ENCODE data around the gene HOXA5. TPM values are rescaled to one million over a fixed set of nuclear protein-coding genes. Genes with fewer than 3 reads are reported as not detected.

The HOXA5 gene
- total and polyA plus RNA-seq, 5 experiments from 2014 or later: not detected

- POLR2A ChIA-PET: interaction anchor here (1.4 to 2.8 kb wide), 4 partner anchors 9 to 14 kb away, joined by 5 to 18 read pairs (median 10); partner anchors contain the start of gene HOXA11
These were observed 30.7 kb upstream of the HOXA5 start, which contains the start of gene HOXA10 for GRCh38 chr7:27173956-27174873. Gene HOXA10 (minus strand): TSS chr7:27174320. CDS start chr7:27174306, 14 bp downstream.

GRCh38 chr7:27173511-27173955 is 30.1 kb upstream of the HOXA5 start:
- ATAC-seq: peak; percentile 71 to 75

More at GRCh38 chr7:27173956-27174873, 30.7 kb upstream of the HOXA5 start, which contains the start of gene HOXA10:
- DNase-seq (peak in 1 of 10 donors; percentile 15), ATAC-seq (no peak)
- H3K36me3 Mint-ChIP-seq: peaks cover under 1 to 7% (median 3%) of the 10 kb centered on the region in 3 donors
- H3K4me3 Mint-ChIP-seq: peak within 1 kb of the TSS; percentile 57 to 77 (median 67)
- peak within 1 kb of the TSS in 1 of 10 donors; percentile 44 for H3K27ac Mint-ChIP-seq
- H3K4me1 Mint-ChIP-seq: peaks cover 10 to 27% (median 24%) of the 10 kb centered on the region in 4 donors
- peaks cover 39 to 83% (median 61%) of the 10 kb centered on the region in 5 donors for H3K27me3 Mint-ChIP-seq
- H3K9me3 Mint-ChIP-seq: peaks cover 0 to 4% (median 0%) of the 10 kb centered on the region in 9 donors

GRCh38 chr7:27172823-27173510 is 29.5 kb upstream of the HOXA5 start:
- Mint-ChIP-seq H3K36me3 (peaks cover 0 to 7% (median 4%) of the 10 kb centered on the region in 3 donors), H3K4me1 (peaks cover 17 to 36% (median 30%) of the 10 kb centered on the region in 4 donors), H3K27ac (peak overlapping the region in 1 of 10 donors; percentile 80), H3K9me3 (peaks cover 0 to 5% (median 0%) of the 10 kb centered on the region in 9 donors), H3K27me3 (peaks cover 39 to 83% (median 63%) of the 10 kb centered on the region in 5 donors), H3K4me3 (peak overlapping the region; percentile 15 to 78 (median 56))
- DNase-seq (peak in 2 of 10 donors; percentile 16 to 59), ATAC-seq (peak; percentile 34 to 37)
- POLR2A ChIA-PET: interaction anchor here (1.4 to 2.8 kb wide), 5 partner anchors 10 to 20 kb away, joined by 4 to 18 read pairs (median 9); partner anchors contain the start of gene HOXA11

More at GRCh38 chr7:27173511-27173955, 30.1 kb upstream of the HOXA5 start:
- Mint-ChIP-seq H3K27me3 (peaks cover 37 to 83% (median 64%) of the 10 kb centered on the region in 5 donors), H3K4me3 (peak overlapping the region in 2 of 10 donors; percentile 14 to 61), H3K9me3 (peaks cover 0 to 5% (median 0%) of the 10 kb centered on the region in 9 donors), H3K27ac (no peak overlapping the region), H3K36me3 (peaks cover 0 to 7% (median 4%) of the 10 kb centered on the region in 3 donors), H3K4me1 (peaks cover 14 to 33% (median 26%) of the 10 kb centered on the region in 4 donors)
- peak in 3 of 10 donors; percentile 38 to 64 (median 49) for DNase-seq
- POLR2A ChIA-PET: interaction anchor here (1.4 to 2.8 kb wide), 5 partner anchors 9 to 19 kb away, joined by 4 to 18 read pairs (median 9); partner anchors contain the start of gene HOXA11

- Mint-ChIP-seq H3K9me3 (peaks cover 0 to 5% (median 0%) of the 10 kb centered on the region in 9 donors), H3K4me3 (peak overlapping the region; percentile 33 to 78 (median 70)), H3K4me1 (peaks cover 17 to 43% (median 33%) of the 10 kb centered on the region in 4 donors), H3K27me3 (peaks cover 38 to 83% (median 63%) of the 10 kb centered on the region in 5 donors), H3K27ac (peak overlapping the region in 4 of 10 donors; percentile 5 to 80 (median 68)), H3K36me3 (peaks cover 0 to 7% (median 4%) of the 10 kb centered on the region in 3 donors)
- ATAC-seq (no peak), DNase-seq (peak in 2 of 10 donors; percentile 19 to 64)
- POLR2A ChIA-PET: interaction anchor here (1.2 to 2.8 kb wide), 3 partner anchors 12 to 20 kb away, joined by 3 to 18 read pairs (median 4); partner anchors contain the start of gene HOXA11
These were observed 28.9 kb upstream of the HOXA5 start for GRCh38 chr7:27172315-27172774.

GRCh38 chr7:27171637-27172314 is 28.3 kb upstream of the HOXA5 start:
- Mint-ChIP-seq H3K4me3 (peak overlapping the region; percentile 55 to 78 (median 70)), H3K27me3 (peaks cover 38 to 83% (median 67%) of the 10 kb centered on the region in 5 donors), H3K9me3 (peaks cover 0 to 5% (median 0%) of the 10 kb centered on the region in 9 donors), H3K4me1 (peaks cover 19 to 48% (median 36%) of the 10 kb centered on the region in 4 donors), H3K36me3 (peaks cover 0 to 7% (median 4%) of the 10 kb centered on the region in 3 donors), H3K27ac (peak overlapping the region in 4 of 10 donors; percentile 5 to 89 (median 41))
- ATAC-seq (no peak), DNase-seq (peak in 2 of 10 donors; percentile 17 to 57)
- POLR2A ChIA-PET: interaction anchor here (1.2 to 2.8 kb wide), 3 partner anchors 13 to 21 kb away, joined by 3 to 18 read pairs (median 4); partner anchors contain the start of gene HOXA11

- H3K9me3 Mint-ChIP-seq: peaks cover 0 to 5% (median 0%) of the 10 kb centered on the region in 9 donors
- peaks cover 0 to 7% (median 4%) of the 10 kb centered on the region in 3 donors for H3K36me3 Mint-ChIP-seq
- H3K4me1 Mint-ChIP-seq: peaks cover 19 to 53% (median 39%) of the 10 kb centered on the region in 4 donors
- peak overlapping the region in 6 of 10 donors; percentile 8 to 75 (median 34) for H3K4me3 Mint-ChIP-seq
- H3K27me3 Mint-ChIP-seq: peaks cover 34 to 83% (median 62%) of the 10 kb centered on the region in 5 donors
- ATAC-seq (no peak), DNase-seq (peak in 1 of 10 donors; percentile 9)
- peak overlapping the region in 1 of 10 donors; percentile 21 for H3K27ac Mint-ChIP-seq
- POLR2A ChIA-PET: interaction anchor here (1.2 to 2.8 kb wide), 2 partner anchors 13 to 16 kb away, joined by 3 to 18 read pairs; partner anchors contain the start of gene HOXA11
These were observed 27.8 kb upstream of the HOXA5 start for GRCh38 chr7:27171325-27171636.

GRCh38 chr7:27170426-27171324 is 27.2 kb upstream of the HOXA5 start:
- Mint-ChIP-seq H3K4me3 (peak overlapping the region in 4 of 10 donors; percentile 29 to 52 (median 40)), H3K9me3 (peaks cover 0 to 6% (median 0%) of the 10 kb centered on the region in 9 donors), H3K27ac (peak overlapping the region in 2 of 10 donors; percentile 16 to 40), H3K27me3 (peaks cover 37 to 83% (median 59%) of the 10 kb centered on the region in 5 donors), H3K4me1 (peaks cover 19 to 59% (median 43%) of the 10 kb centered on the region in 4 donors), H3K36me3 (peaks cover 0 to 7% (median 4%) of the 10 kb centered on the region in 3 donors)
- POLR2A ChIA-PET: interaction anchor here (0.6 kb wide), 1 partner anchor 22 kb away, joined by 3 read pairs; no protein-coding TSS in a partner anchor
- ATAC-seq (no peak), DNase-seq (no peak)

- POLR2A ChIA-PET: no interaction called here
- H3K36me3 Mint-ChIP-seq: peaks cover 0 to 7% (median 4%) of the 10 kb centered on the region in 3 donors
- peak overlapping the region in 3 of 10 donors; percentile 40 to 71 (median 53) for H3K27ac Mint-ChIP-seq
- H3K27me3 Mint-ChIP-seq: peaks cover 33 to 82% (median 56%) of the 10 kb centered on the region in 5 donors
- ATAC-seq (peak; percentile 2 to 15), DNase-seq (peak in 1 of 10 donors; percentile 24)
- peaks cover 0 to 8% (median 0%) of the 10 kb centered on the region in 9 donors for H3K9me3 Mint-ChIP-seq
- H3K4me1 Mint-ChIP-seq: peaks cover 20 to 60% (median 45%) of the 10 kb centered on the region in 4 donors
- peak overlapping the region in 8 of 10 donors; percentile 29 to 52 (median 35) for H3K4me3 Mint-ChIP-seq
These were observed 26.4 kb upstream of the HOXA5 start for GRCh38 chr7:27169658-27170425.

GRCh38 chr7:27168265-27168947 is 24.9 kb upstream of the HOXA5 start:
- Mint-ChIP-seq H3K4me3 (peak overlapping the region; percentile 22 to 80 (median 56)), H3K27me3 (peaks cover 41 to 89% (median 64%) of the 10 kb centered on the region in 5 donors), H3K9me3 (peaks cover 0 to 8% (median 0%) of the 10 kb centered on the region in 9 donors), H3K4me1 (peaks cover 24 to 72% (median 51%) of the 10 kb centered on the region in 4 donors), H3K36me3 (peaks cover 0 to 7% (median 4%) of the 10 kb centered on the region in 3 donors), H3K27ac (peak overlapping the region in 6 of 10 donors; percentile 5 to 96 (median 52))
- DNase-seq (peak in 2 of 10 donors; percentile 52 to 68), ATAC-seq (peak in 1 of 2 donors; percentile 23)
- POLR2A ChIA-PET: interaction anchor here (0.8 to 1.2 kb wide), 2 partner anchors 16 to 18 kb away, joined by 3 to 4 read pairs; no protein-coding TSS in a partner anchor

Data from naive thymus-derived CD8-positive, alpha-beta T cell (primary cell).